Neural cell (in vitro differentiated cells): ENCODE data around the gene CFAP61. TPM values are rescaled to one million over a fixed set of nuclear protein-coding genes. Genes with fewer than 3 reads are reported as not detected.

Source experiments
- H2AFZ ChIP-seq: fragments of 200-600, 300-800 bp; sonication (generic), shearing (Covaris generic); 2 replicates; pipeline ENCODE4 v1.6.0; 2014; ENCODE audit warnings: low read depth, mild to moderate bottlenecking, antibody characterized with exemption, low read length, moderate library complexity
- H3F3A ChIP-seq: fragments of 200-600 bp; shearing (Covaris generic); 2 replicates; pipeline ENCODE4 v1.6.1; 2016; ENCODE audit warnings: mild to moderate bottlenecking, moderate library complexity, mixed read lengths, antibody characterized with exemption, low read length; ENCODE audit not compliant: insufficient read depth, poor library complexity, severe bottlenecking
- H3K27ac ChIP-seq: fragments of 200-600, 300-800 bp; sonication (generic), shearing (Covaris generic); 2 replicates; pipeline ENCODE4 v1.5.1; 2014; ENCODE audit warnings: mild to moderate bottlenecking, low read length, moderate library complexity
- H3K27me3 ChIP-seq: fragments of 300-800, 200-600 bp; sonication (generic), shearing (Covaris generic); 2 replicates; pipeline ENCODE4 v1.6.0; 2014; ENCODE audit warnings: mild to moderate bottlenecking, low read depth, low read length, moderate library complexity; ENCODE audit not compliant: insufficient read depth
- H3K36me3 ChIP-seq: fragments of 300-800, 200-600 bp; sonication (generic), shearing (Covaris generic); 2 replicates; pipeline ENCODE4 v1.5.1; 2014; ENCODE audit warnings: mild to moderate bottlenecking, antibody characterized with exemption, low read length, moderate library complexity; ENCODE audit not compliant: insufficient read depth
- H3K4me2 ChIP-seq: fragments of 300-800, 200-600 bp; sonication (generic), shearing (Covaris generic); 2 replicates; pipeline ENCODE4 v1.6.0; 2014; ENCODE audit warnings: mild to moderate bottlenecking, low read length
- H3K4me3 ChIP-seq: fragments of 300-800, 200-600 bp; sonication (generic), shearing (Covaris generic); 2 replicates; pipeline ENCODE4 v1.5.1; 2014; ENCODE audit warnings: mild to moderate bottlenecking, low read length, moderate library complexity
- H3K79me2 ChIP-seq: fragments of 200-600 bp; shearing (Covaris generic); replicated peaks from 2 replicates; pipeline ENCODE4 v1.6.0; 2014; ENCODE audit warnings: mild to moderate bottlenecking, low read length, moderate library complexity; ENCODE audit not compliant: insufficient read depth
- H3K9ac ChIP-seq: fragments of 300-800, 200-600 bp; sonication (generic), shearing (Covaris generic); 2 replicates; pipeline ENCODE4 v1.6.1; 2016; ENCODE audit warnings: mild to moderate bottlenecking, low read length, mixed read lengths
- H3K9me2 ChIP-seq: fragments of 200-600 bp; shearing (Covaris generic); 2 replicates; pipeline ENCODE4 v1.6.1; 2016; ENCODE audit warnings: mild to moderate bottlenecking, low read length, mixed read lengths; ENCODE audit not compliant: insufficient read depth
- H3K9me3 ChIP-seq: fragments of 200-600, 300-800 bp; sonication (generic), shearing (Covaris generic); 2 replicates; pipeline ENCODE4 v1.6.1; 2016; ENCODE audit warnings: mild to moderate bottlenecking, mixed run types, low read length, moderate library complexity, mixed read lengths
- H4K20me1 ChIP-seq: fragments of 200-600 bp; shearing (Covaris generic); 2 replicates; pipeline ENCODE4 v1.6.1; 2016; ENCODE audit warnings: mild to moderate bottlenecking, mixed run types; ENCODE audit not compliant: insufficient read depth
- CTCF ChIP-seq: fragments of 450-650 bp; IDR thresholded peaks from 2 replicates; pipeline ENCODE4 v1.5.1; 2014; ENCODE audit warnings: antibody characterized with exemption, mild to moderate bottlenecking, moderate library complexity; ENCODE audit not compliant: poor library complexity, severe bottlenecking
- EP300 ChIP-seq: fragments of 450-650 bp; conservative IDR thresholded peaks from 2 replicates; pipeline ENCODE4 v1.6.1; 2014; ENCODE audit warnings: antibody characterized with exemption, mild to moderate bottlenecking, moderate library complexity; ENCODE audit not compliant: poor library complexity, severe bottlenecking
- EZH2 ChIP-seq: fragments of 200-600, 300-800 bp; shearing (Covaris generic), sonication (generic); IDR thresholded peaks from 2 replicates; pipeline ENCODE4 v1.6.1; 2014; ENCODE audit warnings: antibody characterized with exemption, low read length, borderline replicate concordance, mild to moderate bottlenecking; ENCODE audit not compliant: insufficient read depth, poor library complexity, severe bottlenecking
- MXI1 ChIP-seq: fragments of 450-650 bp; conservative IDR thresholded peaks from 2 replicates; pipeline ENCODE4 v1.6.1; 2014; ENCODE audit warnings: antibody characterized with exemption, mild to moderate bottlenecking; ENCODE audit not compliant: poor library complexity, severe bottlenecking
- POLR2AphosphoS5 ChIP-seq: IDR thresholded peaks from 2 replicates; pipeline ENCODE4 v1.6.1; 2012
- RAD21 ChIP-seq: fragments of 450-650 bp; conservative IDR thresholded peaks from 2 replicates; pipeline ENCODE4 v1.6.1; 2014; ENCODE audit warnings: antibody characterized with exemption, mild to moderate bottlenecking, moderate library complexity
- REST ChIP-seq: IDR thresholded peaks from 2 replicates; pipeline ENCODE4 v1.6.1; 2012; ENCODE audit warnings: borderline replicate concordance
- SMC3 ChIP-seq: fragments of 450-650 bp; conservative IDR thresholded peaks from 2 replicates; pipeline ENCODE4 v1.6.1; 2014; ENCODE audit warnings: antibody characterized with exemption, mild to moderate bottlenecking, moderate library complexity; ENCODE audit not compliant: poor library complexity
- TAF1 ChIP-seq: IDR thresholded peaks from 2 replicates; pipeline ENCODE4 v1.6.1; 2012; ENCODE audit warnings: low read depth
- polyA plus RNA-seq: library from polyadenylated mRNA; depleted of rRNA; stranded (reverse); fragments of >200 nt; gene quantifications from 2 replicates; pipeline ENCODE4 v1.2.3, GENCODE V29; 2014

Gene CFAP61
- polyA plus RNA-seq, 1 donor from 2014 or later: 0.42 TPM

GRCh38 chr20:20213526-20214121 lies 161.3 kb downstream of the CFAP61 start:
- no peak overlapping the region for H3K9ac ChIP-seq
- no peaks in the 10 kb centered on the region for H4K20me1 ChIP-seq
- no peak overlapping the region for H2AFZ ChIP-seq
- no peaks in the 10 kb centered on the region for H3K9me2 ChIP-seq
- no peak for TF ChIP-seq POLR2AphosphoS5
- no peak for TF ChIP-seq REST
- TF ChIP-seq SMC3: no peak
- TF ChIP-seq TAF1: no peak
- TF ChIP-seq EZH2: no peak
- no peak for TF ChIP-seq RAD21
- TF ChIP-seq EP300: no peak
- TF ChIP-seq CTCF: no peak
- no peak for TF ChIP-seq MXI1
- no peak overlapping the region for H3K4me2 ChIP-seq
- H3K4me3 ChIP-seq: no peak overlapping the region
- H3K36me3 ChIP-seq: no peaks in the 10 kb centered on the region
- no peaks in the 10 kb centered on the region for H3K27me3 ChIP-seq
- no peaks in the 10 kb centered on the region for H3K79me2 ChIP-seq
- no peaks in the 10 kb centered on the region for H3F3A ChIP-seq
- H3K9me3 ChIP-seq: no peaks in the 10 kb centered on the region
- H3K27ac ChIP-seq: no peak overlapping the region

- Histone ChIP-seq H3K27me3 (no peaks in the 10 kb centered on the region), H3K9me3 (no peaks in the 10 kb centered on the region), H3K4me2 (no peak overlapping the region), H3K9ac (no peak overlapping the region), H3K4me3 (no peak overlapping the region), H3K9me2 (no peaks in the 10 kb centered on the region), H3K36me3 (no peaks in the 10 kb centered on the region), H3K79me2 (no peaks in the 10 kb centered on the region), H3K27ac (no peak overlapping the region), H3F3A (no peaks in the 10 kb centered on the region), H2AFZ (no peak overlapping the region), H4K20me1 (no peaks in the 10 kb centered on the region)
- TF ChIP-seq EZH2: no peak
- TF ChIP-seq POLR2AphosphoS5: no peak
- TF ChIP-seq TAF1: no peak
- TF ChIP-seq SMC3: no peak
- TF ChIP-seq CTCF: no peak
- TF ChIP-seq MXI1: no peak
Measured at GRCh38 chr20:20214757-20215275, 162.5 kb downstream of the CFAP61 start.
